Measurements from ENCODE around the gene MYOT.
A peak's percentile ranks its signal among the peaks of the same experiment; 100 is the strongest.

MYOT gene

DNA sequence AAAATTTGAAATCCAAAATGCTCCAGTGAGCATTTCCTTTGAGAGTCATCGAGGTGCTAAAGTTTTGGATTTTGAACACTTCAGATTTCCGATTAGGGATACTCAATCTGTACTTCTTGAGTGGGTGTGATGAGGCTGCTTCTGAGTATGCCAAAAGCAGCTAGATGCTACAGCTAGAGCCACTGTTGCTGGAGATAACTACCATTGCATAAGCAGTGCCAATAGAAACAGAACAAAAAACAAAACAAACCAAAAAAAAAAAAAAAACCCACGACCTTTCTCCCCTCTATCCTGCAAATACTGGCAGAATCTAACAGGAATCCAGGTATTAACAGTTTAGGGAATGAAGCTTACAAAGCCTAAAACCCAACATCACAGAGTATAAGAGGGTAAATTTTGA, 65.1 kb downstream of the MYOT start:
- TF ChIP-seq, protein P1, sequence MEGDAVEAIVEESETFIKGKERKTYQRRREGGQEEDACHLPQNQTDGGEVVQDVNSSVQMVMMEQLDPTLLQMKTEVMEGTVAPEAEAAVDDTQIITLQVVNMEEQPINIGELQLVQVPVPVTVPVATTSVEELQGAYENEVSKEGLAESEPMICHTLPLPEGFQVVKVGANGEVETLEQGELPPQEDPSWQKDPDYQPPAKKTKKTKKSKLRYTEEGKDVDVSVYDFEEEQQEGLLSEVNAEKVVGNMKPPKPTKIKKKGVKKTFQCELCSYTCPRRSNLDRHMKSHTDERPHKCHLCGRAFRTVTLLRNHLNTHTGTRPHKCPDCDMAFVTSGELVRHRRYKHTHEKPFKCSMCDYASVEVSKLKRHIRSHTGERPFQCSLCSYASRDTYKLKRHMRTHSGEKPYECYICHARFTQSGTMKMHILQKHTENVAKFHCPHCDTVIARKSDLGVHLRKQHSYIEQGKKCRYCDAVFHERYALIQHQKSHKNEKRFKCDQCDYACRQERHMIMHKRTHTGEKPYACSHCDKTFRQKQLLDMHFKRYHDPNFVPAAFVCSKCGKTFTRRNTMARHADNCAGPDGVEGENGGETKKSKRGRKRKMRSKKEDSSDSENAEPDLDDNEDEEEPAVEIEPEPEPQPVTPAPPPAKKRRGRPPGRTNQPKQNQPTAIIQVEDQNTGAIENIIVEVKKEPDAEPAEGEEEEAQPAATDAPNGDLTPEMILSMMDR (IDR thresholded peaks at IDR 0.05; ENCODE audit: low read depth, low read length, missing control alignments) = no peak
- no peak overlapping the region for H3K4me3 ChIP-seq (ENCODE audit: low read depth, low read length)
- in situ Hi-C loops (cut with HindIII; ENCODE audit: low sequenced_read_pairs) = no loop called here
- no peak for DNase-seq (ENCODE audit: low read depth)

DNA sequence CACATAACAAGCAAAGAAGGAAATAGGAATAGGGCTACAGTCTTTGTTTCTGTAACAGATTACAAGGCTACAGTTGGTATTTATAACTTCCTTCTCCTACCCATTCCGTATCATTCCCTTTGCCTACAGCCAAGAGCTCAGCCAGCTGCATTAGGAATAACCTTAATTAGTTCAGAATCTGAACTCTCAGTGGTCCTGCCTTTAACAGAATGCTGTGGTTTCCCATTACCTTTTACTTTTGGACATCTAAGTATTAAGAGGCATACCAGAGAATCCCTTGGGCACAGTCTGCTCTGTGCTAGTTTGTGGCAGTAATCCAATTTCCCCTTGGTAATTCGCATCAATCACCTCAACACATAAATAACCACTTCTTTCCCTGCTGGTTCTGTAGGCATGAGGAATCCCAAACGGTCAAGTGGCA, 65.8 kb downstream of the MYOT start:
- in situ Hi-C loops (cut with HindIII; ENCODE audit: low sequenced_read_pairs) = no loop called here
- TF ChIP-seq, protein P1 (IDR thresholded peaks at IDR 0.05; ENCODE audit: low read depth, low read length, missing control alignments) = no peak
- DNase-seq (ENCODE audit: low read depth) = peak; percentile 59
- H3K4me3 ChIP-seq (ENCODE audit: low read depth, low read length) = no peak overlapping the region

DNA sequence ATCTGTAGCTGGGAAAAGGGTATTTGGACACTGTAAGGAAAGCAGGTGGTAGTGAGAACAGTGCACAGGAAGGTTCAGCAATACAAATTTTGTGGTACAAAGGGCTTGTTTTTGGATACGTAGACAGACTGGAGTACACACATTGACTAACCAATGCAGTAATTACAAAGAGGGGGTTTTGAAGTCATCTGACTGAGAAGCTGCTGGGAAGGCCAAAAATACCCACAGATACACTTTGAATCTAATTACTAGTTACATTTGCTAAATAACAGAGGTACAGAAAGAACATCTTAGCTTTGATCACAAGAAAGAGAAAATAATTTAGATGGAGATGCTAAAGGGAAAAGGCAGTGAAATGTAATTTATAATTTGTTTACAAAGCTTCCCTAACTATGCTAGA, 67.5 kb downstream of the MYOT start:
- TF ChIP-seq, protein P1 (IDR thresholded peaks at IDR 0.05; ENCODE audit: low read depth, low read length, missing control alignments) = no peak
- no peak overlapping the region for H3K4me3 ChIP-seq (ENCODE audit: low read depth, low read length)
- DNase-seq (ENCODE audit: low read depth) = no peak
- in situ Hi-C loops (cut with HindIII; ENCODE audit: low sequenced_read_pairs) = no loop called here

DNA sequence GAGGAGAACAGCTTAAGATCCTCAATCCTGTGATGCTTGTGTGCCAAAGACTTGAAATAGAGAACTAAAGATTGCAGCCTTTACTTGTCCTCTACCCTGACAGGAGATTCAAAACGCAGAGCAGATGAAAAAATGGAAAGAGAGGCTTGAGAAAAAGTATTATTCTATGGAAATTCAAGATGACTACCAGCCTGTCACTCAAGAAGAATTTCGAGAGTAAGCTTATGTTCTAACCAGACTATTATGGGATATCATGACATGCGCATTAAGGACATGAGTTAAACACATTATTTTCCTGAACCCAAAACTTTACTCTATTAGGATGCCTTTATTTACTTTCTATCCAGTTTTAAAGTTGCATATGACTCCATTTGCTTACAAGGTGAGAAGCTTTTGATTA, 68.0 kb downstream of the MYOT start:
- TF ChIP-seq, protein P1 (IDR thresholded peaks at IDR 0.05; ENCODE audit: low read depth, low read length, missing control alignments) = no peak
- H3K4me3 ChIP-seq (ENCODE audit: low read depth, low read length) = no peak overlapping the region
- in situ Hi-C loops (cut with HindIII; ENCODE audit: low sequenced_read_pairs) = no loop called here
- DNase-seq (ENCODE audit: low read depth) = no peak

Data from astrocyte of the cerebellum (primary cell).